ENCODE data around the gene CFDP1. TPM values are rescaled to one million over a fixed set of nuclear protein-coding genes. Genes with fewer than 3 reads are reported as not detected.
A peak's percentile ranks its signal among the peaks of the same experiment; 100 is the strongest.

The CFDP1 gene
- polyA plus RNA-seq, 2 of the 4 experiments (the other 2 are of a cell fraction) = 70.2 to 72.8 TPM

- no peaks in the 10 kb centered on the region for H3K9me3 ChIP-seq
- POLR2A ChIA-PET = no interaction called here
- peak overlapping the region; percentile 87 for H3K4me2 ChIP-seq
- no peak for TF ChIP-seq POLR2AphosphoS2 (conservative IDR thresholded peaks at IDR 0.05; ENCODE audit: low read length)
- no peak for TF ChIP-seq FOSL2 (IDR thresholded peaks at IDR 0.05)
- TF ChIP-seq FOSL2 (CRISPR knock-in tag; IDR thresholded peaks at IDR 0.05) = no peak
- TF ChIP-seq PHF8 (IDR thresholded peaks at IDR 0.05; ENCODE audit: borderline replicate concordance, low read depth) = no peak
- TF ChIP-seq RFX5 (IDR thresholded peaks at IDR 0.05) = no peak
- TF ChIP-seq NR3C1 (IDR thresholded peaks at IDR 0.05) = no peak
- TF ChIP-seq EP300 (IDR thresholded peaks at IDR 0.05) = no peak
- no peak for TF ChIP-seq ZFP36 (IDR thresholded peaks at IDR 0.05; ENCODE audit: borderline replicate concordance, partially characterized antibody)
- TF ChIP-seq, protein P1, sequence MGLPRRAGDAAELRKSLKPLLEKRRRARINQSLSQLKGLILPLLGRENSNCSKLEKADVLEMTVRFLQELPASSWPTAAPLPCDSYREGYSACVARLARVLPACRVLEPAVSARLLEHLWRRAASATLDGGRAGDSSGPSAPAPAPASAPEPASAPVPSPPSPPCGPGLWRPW (IDR thresholded peaks at IDR 0.05) = no peak
- no peak for TF ChIP-seq GATA3 (IDR thresholded peaks at IDR 0.05; ENCODE audit: borderline replicate concordance)
- no peak for TF ChIP-seq HOXB13 (CRISPR knock-in tag; IDR thresholded peaks at IDR 0.05; ENCODE audit: low read depth)
- DNase-seq (ENCODE audit: low read depth in 1 of 2, low spot score in 1 of 2) (no peak), FAIRE-seq (no peak), ATAC-seq (no peak; a peak in 2 of 6 replicates)
- peak overlapping the region; percentile 97; a peak in 4 of 6 replicates for H3K27ac ChIP-seq
- 40% methylated on average over 7 of the region's 8 CpGs for WGBS (ENCODE audit: missing lambda C conversion rate)
- peaks cover 56% of the 10 kb centered on the region for H3K4me1 ChIP-seq
- CTCF ChIA-PET = interaction anchor here (0.8 to 1.1 kb wide), 2 partner anchors 30 to 115 kb away, joined by 3 read pairs; no protein-coding TSS in a partner anchor
- H3K4me3 ChIP-seq = peak overlapping the region; percentile 97; the same call in 2 of the 3 replicates
These were observed 169.3 kb downstream of the CFDP1 start for GRCh38 chr16:75263963-75264445.

DNA sequence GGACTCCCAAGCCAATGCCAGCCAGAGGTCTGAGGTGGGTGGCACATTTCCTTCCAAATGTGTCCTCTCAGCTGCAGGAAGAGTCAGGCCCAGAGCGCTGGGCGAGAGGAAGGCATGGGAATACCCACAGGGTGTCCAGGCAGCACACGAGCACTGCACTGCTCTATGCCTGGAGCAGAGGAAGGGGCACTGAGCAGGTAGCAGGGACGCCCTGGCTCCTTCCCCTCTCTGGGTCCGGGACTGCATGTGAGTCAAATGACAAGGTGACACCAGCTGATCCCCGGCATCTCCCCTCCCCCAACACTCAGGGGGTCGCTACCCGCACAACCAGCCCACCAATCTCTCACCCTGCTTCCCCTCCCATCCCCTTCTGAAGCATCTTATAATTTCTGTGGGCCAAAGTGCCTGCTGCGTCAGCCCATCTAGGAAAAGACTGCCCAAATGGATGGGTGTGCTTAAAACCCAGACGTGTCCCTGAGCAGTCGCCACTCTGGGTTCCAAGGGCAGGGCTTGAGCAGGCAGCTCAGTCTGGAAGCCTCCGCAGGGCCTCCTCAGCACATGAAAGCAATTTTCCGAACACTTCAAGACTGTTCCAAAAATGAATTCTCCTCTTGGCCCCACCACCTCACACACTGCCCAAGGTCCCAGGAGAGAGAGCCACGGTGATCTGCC, 169.9 kb downstream of the CFDP1 start:
- peaks cover 59% of the 10 kb centered on the region for H3K4me1 ChIP-seq

GRCh38 chr16:75262800-75263127, 170.5 kb downstream of the CFDP1 start:
- CTCF ChIA-PET = interaction anchor here (0.9 to 1.2 kb wide), 3 partner anchors 12 to 28 kb away, joined by 3 to 4 read pairs (median 3); no protein-coding TSS in a partner anchor
- H3K9me3 ChIP-seq = no peaks in the 10 kb centered on the region
- DNase-seq (ENCODE audit: low read depth in 1 of 2, low spot score in 1 of 2) (no peak), FAIRE-seq (no peak), ATAC-seq (no peak)
- H3K4me1 ChIP-seq = peaks cover 52% of the 10 kb centered on the region
- WGBS (ENCODE audit: missing lambda C conversion rate) = 97% methylated on average over 4 of the region's 5 CpGs
- peak overlapping the region; percentile 87 for H3K4me2 ChIP-seq
- TF ChIP-seq RCOR1 (IDR thresholded peaks at IDR 0.05; ENCODE audit: low read depth, low read length) = no peak
- no peak for TF ChIP-seq RAD21 (conservative IDR thresholded peaks at IDR 0.05 in 1 of 2, IDR thresholded peaks at IDR 0.05 in 1 of 2)
- no peak for TF ChIP-seq CBX2 (IDR thresholded peaks at IDR 0.05; ENCODE audit: borderline replicate concordance, low read depth)
- TF ChIP-seq CHD2 (IDR thresholded peaks at IDR 0.05; ENCODE audit: low read length, partially characterized antibody) = no peak
- TF ChIP-seq GATA3 (IDR thresholded peaks at IDR 0.05; ENCODE audit: borderline replicate concordance) = no peak
- TF ChIP-seq ZNF302 (CRISPR knock-in tag; IDR thresholded peaks at IDR 0.05) = no peak
- TF ChIP-seq ZC3H11A (IDR thresholded peaks at IDR 0.05) = no peak
- no peak overlapping the region for H3K4me3 ChIP-seq
- peak overlapping the region; percentile 26 to 97; a peak in 5 of 6 replicates for H3K27ac ChIP-seq
- POLR2A ChIA-PET = no interaction called here

More for the DNA sequence above, 169.9 kb downstream of the CFDP1 start:
- TF ChIP-seq HEYL (CRISPR knock-in tag; IDR thresholded peaks at IDR 0.05) (no peak), ELK1 (IDR thresholded peaks at IDR 0.05; ENCODE audit: low read depth, low read length) (no peak), FOXS1 (CRISPR knock-in tag; IDR thresholded peaks at IDR 0.05) (no peak), ESRRA (IDR thresholded peaks at IDR 0.05; ENCODE audit: borderline replicate concordance, low read length) (no peak), NPAS2 (CRISPR knock-in tag; IDR thresholded peaks at IDR 0.05; ENCODE audit: borderline replicate concordance) (no peak), KDM1A (IDR thresholded peaks at IDR 0.05; ENCODE audit: low read depth) (no peak), HOXB5 (CRISPR knock-in tag; IDR thresholded peaks at IDR 0.05) (no peak), TP53 (CRISPR knock-in tag; IDR thresholded peaks at IDR 0.05) (no peak)
- POLR2A ChIA-PET = no interaction called here
- DNase-seq (ENCODE audit: low read depth in 1 of 2, low spot score in 1 of 2) (no peak), FAIRE-seq (no peak), ATAC-seq (no peak)
- Histone ChIP-seq H3K4me2 (peak overlapping the region; percentile 87), H3K27ac (peak overlapping the region; percentile 26 to 97; a peak in 4 of 6 replicates), H3K9me3 (no peaks in the 10 kb centered on the region), H3K4me3 (peak overlapping the region; percentile 97; the same call in 2 of the 3 replicates)
- CTCF ChIA-PET = interaction anchor here (0.9 to 1.2 kb wide), 3 partner anchors 18 to 115 kb away, joined by 3 to 4 read pairs (median 3); no protein-coding TSS in a partner anchor
- WGBS (ENCODE audit: missing lambda C conversion rate) = 85% methylated on average over 12 of the region's 14 CpGs
